Stimulated activated CD4-positive, alpha-beta T cell treated with anti-CD3 and anti-CD28 coated beads, Interleukin-15, amount 100 ng/mL, for 1 hour (primary cell): ENCODE measurements around the gene PEF1.

Source experiments
- DNase-seq, 2 donors: peaks; one replicate each; pipeline ENCODE4 v3.0.0-alpha.2; 2020; ENCODE audit warnings: low read depth in 1 of 2, low spot score in 1 of 2

PEF1 gene

DNA sequence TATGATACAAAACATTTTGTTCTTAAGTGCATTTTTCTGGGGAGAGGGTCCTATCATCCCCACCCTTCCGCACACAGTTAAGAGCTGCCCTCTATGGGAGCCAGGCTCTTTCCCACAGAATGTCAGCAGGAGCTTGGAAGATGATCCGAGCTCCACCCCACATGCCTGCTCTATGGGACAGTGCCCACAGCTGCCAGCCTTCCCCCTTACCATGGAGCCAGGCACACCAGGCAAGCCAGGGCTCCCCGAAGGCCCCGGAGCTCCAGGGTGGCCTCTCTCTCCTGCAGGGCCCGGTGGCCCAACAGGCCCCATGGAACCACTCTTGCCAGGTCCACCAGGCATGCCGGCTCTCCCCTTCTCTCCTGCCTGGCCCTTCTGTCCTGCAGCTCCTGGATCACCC, 10.4 kb upstream of the PEF1 start:
- DNase-seq: no peak

DNA sequence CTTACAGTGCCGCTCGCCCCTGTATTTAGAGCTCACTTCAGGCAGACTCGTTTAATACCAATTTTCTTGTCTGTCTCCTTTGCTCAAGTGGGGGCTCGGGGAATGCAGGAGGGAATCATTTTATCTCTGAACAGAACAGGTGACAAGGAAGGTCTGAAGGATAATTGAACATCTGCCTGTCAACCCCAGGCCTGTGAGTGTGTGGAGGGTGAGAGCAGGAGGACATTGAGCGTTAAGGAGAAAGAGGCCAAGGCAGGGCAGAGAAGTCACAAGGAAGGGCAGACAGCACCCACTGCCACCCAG, 9.7 kb upstream of the PEF1 start:
- DNase-seq: no peak

DNA sequence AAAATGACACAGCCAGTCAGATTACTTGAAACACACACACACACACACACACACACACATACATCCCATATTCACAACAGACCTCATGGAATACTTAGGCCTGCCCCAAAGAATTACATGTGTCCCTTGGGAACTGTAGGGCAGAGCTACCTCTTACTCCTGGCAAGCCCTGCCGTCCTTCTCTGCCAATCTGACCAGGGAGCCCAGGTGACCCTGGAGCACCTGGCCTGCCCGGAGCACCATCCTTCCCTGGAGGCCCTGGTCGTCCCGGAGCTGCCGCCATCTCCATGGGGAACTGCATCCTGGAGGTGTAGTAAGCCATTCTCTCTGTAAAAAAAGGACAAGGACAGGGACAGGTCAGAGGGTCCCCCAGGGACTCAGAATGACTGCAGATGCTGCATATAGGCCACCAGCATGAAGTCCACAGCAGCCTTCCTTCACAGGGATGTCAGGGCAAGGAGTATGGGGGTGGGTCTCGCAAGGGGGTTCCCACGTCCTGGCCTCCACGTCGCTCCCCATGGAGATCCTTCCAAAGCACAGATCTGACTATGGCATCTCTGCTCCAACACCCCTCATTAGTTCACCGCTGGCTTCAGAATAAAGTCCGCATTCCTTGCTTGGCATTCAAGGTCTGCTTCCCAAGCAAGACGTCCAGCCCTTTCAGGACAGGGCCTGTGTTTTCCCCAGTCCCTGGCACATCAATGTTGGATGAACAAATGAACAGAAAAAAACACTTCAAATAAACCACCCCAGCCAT, 9.2 kb upstream of the PEF1 start:
- no peak for DNase-seq

DNA sequence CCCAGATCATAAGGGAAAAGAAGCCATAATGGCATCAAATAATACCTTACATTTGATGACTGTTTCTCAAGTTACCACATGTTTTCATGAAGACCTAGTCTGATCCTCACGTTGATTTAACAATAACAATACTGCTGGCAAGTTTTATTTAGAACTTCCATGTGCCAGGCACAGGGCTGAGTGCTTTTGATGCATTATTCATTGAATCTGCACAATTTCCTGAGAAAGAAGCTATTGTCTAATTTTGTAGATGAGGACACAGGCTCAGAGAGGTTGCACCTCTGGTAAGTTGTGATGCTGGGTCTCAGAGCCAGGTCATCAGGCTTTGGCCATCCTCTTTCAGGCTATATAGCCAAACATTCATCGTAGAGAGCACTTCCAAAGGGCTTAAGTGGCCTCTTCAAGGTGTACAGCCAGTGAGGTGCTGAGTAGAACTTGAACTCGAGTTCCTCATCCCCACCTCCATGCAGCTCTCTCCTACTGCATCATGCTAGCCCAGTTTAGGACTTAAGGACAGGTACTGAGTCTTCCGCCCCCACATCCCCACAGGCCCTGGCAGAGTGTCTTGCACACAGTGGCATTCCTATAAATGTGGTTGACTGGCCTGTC, 8.3 kb upstream of the PEF1 start:
- no peak for DNase-seq

DNA sequence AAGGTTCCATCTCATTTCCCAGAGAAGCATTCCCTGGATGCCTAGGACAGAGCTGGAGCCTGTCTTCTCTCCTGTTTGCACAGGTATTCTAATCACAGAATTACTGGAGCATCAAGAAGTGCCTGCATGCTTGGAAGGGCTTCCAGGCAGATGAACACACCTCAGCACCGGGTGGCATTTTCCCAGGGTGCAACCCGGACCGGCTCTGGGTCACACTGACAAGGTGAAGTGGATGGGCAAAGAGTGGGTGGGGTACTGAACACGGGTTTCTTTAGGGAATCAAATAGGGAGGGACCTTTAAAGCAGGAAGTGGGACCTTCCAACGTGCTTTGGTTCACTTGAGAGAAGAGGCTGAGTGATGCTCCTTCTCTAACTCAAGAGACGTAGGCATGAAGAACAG, 7.1 kb upstream of the PEF1 start:
- no peak for DNase-seq

DNA sequence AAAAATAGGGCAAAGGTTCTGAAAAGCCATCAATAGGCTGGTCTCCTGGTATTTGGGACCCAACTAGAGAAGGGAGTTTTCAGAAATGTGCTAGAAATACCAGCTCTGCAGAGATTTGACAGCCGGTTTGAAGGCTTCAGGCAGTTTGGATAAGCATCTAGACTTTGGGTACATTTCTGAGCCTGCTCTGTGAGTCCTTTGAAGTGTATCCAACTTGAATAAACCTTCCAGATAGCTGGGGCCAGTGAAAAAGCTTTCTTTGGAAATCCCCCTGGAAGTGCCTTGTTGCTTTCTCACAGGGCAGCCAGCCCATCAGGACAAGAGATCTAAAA, 6.4 kb upstream of the PEF1 start:
- no peak for DNase-seq

DNA sequence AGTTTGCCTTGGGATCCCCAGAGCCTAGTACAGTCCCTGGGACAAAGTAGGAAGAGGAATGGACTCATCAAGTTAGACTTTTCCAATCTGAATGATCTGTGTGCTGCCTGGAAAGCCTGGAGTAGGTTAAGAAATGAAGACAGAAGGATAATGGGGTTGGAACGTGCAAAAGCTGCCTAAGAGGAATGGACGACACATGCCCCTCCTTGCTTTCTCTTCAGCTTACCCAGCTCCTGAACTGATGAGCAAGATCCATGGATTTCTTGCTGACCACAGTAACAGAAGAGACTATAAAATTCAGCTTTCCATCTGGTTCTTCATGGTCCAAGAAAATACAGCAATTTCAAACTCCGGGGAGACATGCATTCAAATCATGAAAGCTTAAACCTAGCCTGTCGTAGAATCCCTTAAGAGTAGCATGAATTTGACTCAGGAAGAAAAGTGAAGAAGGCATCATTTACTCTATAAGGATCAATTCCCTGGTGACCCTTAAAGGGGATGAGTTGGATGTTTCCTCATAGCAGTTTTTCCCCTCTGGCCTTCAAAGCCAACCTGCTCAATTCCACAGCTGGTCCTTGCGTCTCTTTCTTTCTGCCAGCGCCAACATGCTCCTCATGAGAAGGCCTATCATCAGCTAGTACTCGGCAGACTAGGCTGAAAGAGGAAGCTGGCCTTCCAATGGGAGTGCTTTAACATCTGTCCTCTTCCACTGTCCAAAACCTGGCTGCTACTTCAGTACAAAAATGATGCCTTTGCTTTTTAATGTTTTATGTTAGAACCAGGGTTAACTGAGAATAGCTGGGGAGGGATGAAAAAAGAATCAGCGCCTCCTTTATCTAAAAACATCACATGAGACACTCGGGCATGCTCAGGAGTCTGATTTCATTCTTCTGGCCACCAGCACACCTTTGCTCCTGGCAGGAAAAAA, 5.7 kb upstream of the PEF1 start:
- no peak for DNase-seq

DNA sequence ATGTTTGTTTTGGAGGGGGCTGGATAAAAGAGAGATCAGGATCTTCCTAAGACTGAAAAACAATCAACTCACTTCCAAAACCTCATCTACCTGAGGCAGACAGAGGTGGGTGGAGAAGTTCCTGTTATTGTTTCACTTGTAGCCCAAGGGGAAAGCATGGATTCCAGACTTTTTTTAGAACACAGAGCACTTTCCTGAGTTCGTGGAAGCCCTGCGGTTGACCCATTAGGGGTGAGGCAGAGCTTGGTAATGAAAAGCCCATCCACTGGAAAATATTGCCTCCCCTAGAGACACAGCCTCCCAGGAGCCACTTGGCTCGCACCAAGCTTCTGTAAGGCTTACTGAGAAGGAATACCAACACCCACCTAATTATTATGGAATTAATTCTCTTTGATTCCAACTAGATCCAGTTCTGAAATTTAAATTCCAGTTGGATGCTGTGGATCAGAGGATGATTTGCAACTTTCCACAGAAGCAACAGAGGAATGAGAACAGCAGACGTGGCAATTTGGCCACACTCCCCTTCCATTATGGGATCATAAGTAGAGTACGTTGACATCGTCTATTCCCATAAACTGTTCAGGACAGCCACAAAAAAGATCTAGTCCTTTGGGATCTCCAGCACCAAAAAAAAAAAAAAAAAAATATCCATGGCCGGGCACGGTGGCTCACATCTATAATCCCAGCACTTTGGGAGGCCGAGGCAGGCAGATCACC, 4.1 kb upstream of the PEF1 start:
- DNase-seq: no peak

DNA sequence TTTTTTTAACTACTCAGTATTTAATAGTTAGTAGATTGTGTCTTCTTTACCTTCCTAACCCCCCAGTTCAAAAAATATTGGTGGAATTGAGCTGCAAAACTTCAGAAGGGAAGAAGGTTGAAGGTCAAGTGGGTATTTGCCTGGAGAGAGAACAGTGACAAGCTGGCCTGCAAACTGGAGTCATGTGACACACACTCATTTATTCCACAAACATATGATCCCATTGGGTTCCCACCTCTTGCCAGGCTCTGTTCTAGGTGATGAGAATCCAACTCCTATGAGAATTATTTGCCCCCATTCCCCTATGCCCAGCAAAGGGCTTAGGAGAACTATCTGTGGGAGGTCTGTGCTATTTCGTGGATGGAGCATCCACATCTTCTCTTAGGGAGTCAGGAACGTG, 3.5 kb upstream of the PEF1 start:
- no peak for DNase-seq

DNA sequence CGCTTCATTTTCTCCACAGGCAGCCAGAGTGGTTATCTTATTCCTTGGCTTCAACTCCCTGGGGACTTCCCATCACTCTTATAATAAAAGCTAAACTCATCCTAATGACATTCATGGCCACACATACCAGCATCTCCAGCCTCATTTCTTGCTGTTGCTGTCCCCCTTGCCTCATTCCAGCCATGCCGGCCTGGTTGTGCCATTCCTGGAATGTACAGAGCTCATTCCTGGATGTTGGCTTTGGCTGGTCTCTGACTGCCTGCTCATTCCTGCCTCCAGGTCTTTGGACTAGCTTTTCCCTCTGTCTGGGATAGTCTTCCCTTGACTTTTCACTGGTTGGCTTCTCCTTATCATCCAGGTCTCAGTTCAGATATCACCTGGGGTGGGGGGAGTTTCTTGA, 2.4 kb upstream of the PEF1 start:
- DNase-seq: no peak

DNA sequence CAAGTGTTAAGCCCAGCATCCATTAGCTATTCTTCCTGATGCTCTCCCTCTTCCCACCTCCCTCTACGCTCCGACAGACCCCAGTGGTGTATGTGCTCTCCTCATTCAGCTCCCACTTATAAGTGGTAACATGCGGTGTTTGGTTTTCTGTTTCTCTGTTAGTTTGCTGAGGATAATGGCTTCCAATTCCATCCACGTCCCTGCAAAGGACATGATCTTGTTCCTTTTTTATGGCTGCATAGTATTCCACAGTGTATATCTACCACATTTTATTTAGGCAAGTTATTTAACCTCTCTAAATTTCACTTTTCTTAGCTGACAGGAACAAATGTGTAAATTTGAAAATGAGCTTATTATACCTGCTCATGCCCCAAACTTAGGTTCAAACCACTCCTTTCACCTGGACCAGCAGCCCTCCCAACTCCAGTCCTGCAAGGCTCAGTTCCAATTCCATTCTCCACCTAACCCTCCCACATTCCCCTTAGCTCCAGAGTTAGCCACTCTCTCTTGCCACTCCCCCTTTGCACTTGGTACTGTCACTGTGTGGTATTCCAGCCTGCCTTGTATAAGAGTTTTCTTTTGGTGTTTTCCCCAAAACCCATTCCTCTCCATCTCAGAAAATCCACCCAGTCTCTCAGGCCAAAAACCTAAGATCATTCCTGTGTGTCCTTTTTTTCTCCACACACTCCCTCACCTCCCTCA, 1.7 kb upstream of the PEF1 start:
- no peak for DNase-seq

DNA sequence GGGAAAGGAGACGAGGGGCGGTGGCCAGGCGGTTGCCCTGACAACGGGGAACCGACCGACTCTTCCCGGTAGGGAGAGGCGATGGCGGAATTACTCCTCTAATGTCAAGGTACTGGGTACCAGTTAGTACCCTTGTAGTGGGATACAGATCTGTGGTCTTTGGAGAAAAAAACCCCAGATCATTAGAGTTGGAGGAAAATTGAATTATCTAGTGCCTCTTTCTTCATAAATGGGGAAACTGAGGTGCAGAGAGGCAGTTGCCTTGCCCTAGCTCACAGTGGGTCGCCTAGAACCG, 545 bp upstream of the PEF1 start:
- no peak for DNase-seq

DNA sequence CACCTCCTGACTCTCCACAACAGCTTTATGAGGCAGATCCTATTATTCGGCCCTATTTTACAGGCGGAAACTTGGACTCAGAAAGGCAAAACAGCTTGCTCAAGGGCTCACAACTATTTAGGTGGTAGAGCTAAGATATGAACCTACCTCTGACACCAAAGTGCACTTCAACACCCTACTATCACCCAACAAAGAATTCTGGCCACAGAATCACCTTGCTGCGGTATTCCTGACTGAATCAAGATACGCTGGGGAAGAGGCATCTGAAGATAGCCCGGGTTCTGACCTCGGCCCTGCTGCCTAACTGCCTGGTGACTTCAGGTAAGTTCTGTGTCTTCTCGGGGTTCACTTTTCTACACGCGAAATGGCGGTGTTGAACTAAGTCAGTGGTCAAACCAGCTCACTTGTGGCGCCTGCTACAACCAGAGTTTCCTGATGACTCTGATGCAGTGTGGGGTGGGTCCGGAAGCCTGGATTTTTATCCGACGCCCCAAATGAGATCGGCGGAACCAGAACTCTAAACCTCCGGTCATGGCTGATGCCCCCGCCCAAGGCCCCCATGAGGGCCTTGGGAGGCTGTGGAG, 608 bp downstream of the PEF1 start:
- DNase-seq: peak in 1 of 2 donors; percentile 8

DNA sequence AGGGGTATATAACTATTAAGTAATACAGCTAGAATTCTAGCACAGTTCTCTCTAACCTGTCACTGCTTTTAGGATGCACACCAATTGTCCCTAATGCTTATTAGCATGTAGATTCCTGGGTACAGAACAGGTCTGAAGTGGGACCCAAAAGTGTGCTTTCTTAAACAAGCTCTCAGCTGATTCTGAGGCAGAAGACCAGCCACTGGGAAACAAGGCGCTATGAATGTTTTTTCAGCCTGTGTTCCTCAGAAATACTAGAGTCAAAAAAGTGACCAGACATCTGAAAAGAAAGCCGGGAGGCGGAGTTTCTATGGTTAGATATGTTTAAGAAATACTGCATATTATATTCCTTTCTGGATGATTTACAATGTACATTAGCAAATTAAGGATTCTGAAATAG, 1.8 kb downstream of the PEF1 start:
- no peak for DNase-seq

DNA sequence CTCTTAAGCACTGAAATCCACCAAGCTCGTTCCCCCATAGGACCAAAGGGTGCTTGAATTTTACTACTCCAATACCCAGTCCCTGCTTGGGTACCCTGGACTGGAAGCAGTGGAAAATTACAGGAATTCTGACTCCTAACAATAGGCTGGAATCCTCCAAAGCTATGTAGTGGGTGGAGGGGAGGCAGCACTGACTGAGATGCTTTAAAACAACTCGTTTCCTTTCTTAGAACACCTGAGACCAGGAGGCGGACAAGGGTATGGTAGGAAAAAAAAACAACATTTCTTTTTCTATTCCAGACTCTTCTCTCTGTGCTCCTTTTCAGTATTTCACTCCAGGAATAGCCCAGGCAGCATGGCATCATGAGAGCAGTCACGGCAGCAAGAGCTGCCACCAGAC, 2.3 kb downstream of the PEF1 start:
- no peak for DNase-seq

DNA sequence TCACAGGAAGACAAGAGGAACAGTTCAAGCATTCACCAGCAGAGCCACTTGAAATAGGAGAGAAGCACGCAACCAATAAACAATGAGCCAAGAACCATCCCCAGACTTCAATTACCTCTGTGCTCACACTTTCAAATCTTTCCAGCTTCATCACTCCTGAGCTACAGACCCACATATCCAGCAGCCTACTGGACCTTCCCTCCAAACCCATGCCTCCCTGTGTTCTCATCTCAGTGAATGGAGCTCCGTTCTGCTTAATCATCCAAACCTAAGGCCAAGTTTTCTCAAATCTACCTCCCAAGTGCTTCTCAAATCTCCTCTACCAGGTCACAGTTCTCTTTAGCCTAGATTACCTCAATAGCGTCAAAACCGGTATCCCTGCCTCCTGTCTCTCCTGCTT, 3.7 kb downstream of the PEF1 start:
- no peak for DNase-seq

DNA sequence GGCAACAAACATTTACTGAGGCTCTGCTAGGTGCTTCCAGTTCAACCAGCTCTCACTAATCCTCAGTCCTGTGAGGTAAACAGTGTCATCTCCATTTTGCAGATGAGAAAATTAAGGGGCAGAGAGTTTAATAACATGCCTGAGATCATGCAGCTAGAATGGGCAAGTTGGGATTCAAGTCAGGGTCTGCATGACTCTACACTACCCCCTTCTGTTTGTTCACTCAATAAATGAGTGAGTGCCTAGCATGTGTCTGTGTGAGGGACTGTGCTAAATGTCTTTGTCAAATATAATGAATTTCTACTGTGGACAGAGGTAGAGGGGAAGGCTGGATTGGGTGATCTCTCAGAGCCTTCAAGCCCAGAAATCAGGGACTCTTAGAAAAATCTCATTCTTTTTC, 4.5 kb downstream of the PEF1 start:
- DNase-seq: no peak

DNA sequence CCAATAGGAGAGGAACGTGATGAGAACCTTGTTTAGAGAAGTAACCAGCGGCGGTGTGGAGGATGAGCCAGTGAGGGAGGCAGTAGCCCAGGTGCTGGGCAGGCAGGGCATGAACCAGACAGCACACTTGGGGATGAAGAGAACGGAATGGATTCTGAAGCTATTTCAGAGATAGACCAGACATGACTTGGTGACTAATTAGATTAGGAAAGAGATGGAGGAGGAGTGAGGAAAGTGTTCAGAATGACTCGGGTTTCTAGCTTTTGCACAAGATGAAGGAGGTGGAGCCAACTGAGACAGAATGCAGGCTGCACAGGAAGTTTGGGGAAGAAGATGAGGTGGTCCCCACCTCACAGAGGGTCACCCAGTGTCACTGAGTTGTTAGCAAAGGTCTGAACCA, 5.1 kb downstream of the PEF1 start:
- no peak for DNase-seq

DNA sequence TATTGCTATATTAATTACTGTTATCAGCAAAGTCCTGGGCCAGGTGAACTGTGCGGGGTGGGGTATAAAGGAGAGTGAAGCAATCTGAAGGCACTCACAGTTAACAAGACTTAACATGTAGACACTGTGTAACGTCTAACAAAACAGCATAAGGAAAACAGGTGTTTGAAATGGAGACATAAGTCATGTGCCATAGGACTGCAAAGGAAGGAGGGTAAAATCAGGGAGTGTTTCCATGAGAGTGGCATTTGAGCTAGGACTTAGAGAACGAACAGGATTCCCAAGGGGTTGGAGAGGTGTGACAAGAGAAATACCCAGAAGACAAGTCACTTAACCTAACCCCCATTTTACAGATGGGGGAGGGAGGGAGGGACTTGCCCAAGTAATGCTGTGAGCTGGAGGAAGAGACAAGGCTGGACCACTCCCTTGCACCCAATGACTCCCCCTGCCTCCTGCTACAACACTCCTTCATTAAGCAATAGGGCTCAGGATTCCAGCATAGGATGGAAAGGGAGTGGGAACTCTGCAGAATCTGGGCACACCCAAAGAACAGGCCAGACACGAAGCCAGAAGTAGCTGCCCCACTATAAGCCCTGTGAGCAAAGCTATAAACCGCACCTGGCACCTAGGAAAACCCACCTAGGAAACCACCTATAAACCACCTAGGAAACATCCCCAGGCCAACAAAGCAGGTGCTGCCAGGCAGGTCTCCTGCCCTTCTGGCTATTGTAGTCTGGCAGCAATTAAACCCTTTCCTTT, 6.6 kb downstream of the PEF1 start:
- DNase-seq: no peak

DNA sequence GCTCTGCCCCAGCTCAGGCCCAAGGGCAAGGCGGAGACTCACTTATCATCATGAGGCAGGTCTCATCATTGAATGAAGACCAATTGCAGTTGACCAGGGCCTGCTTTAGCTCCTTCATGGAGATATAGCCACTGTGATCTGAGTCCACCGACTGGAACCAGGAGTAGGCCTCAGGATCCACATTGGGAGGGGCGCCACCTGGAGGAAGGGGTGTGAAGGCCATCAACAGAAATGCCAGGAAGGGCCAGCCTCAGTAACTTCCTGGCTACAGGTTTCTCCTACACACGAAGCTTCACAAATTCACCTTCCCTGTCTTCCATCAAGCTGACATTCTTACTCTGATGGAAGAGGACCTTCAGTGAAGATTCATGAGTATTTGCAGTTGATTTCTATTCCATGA, 11.6 kb downstream of the PEF1 start:
- no peak for DNase-seq
